Parathyroid adenoma (tissue), 2 donors: ENCODE results near the gene KPNA4.

Source experiments
- H2AFZ ChIP-seq: fragments of 300-600 bp; sonication (generic); one replicate; pipeline ENCODE4 v1.7.0; 2017; ENCODE audit warnings: antibody characterized with exemption, mild to moderate bottlenecking
- H3K27ac ChIP-seq: fragments of 300-600 bp; sonication (generic); one replicate; pipeline ENCODE4 v1.7.0; 2017
- H3K27me3 ChIP-seq: fragments of 300-600 bp; sonication (generic); one replicate; pipeline ENCODE4 v1.7.0; 2017; ENCODE audit warnings: low read length; ENCODE audit not compliant: control insufficient read depth, insufficient read depth
- H3K36me3 ChIP-seq: fragments of 300-600 bp; sonication (generic); one replicate; pipeline ENCODE4 v1.7.0; 2017; ENCODE audit warnings: low read length; ENCODE audit not compliant: control insufficient read depth, insufficient read depth
- H3K4me1 ChIP-seq: fragments of 300-600 bp; sonication (generic); one replicate; pipeline ENCODE4 v1.7.0; 2017; ENCODE audit warnings: control low read depth
- H3K4me2 ChIP-seq: fragments of 300-600 bp; sonication (generic); one replicate; pipeline ENCODE4 v1.7.0; 2017; ENCODE audit warnings: low read length
- H3K4me3 ChIP-seq: fragments of 300-600 bp; sonication (generic); one replicate; pipeline ENCODE4 v1.7.0; 2017; ENCODE audit warnings: low read depth, low read length
- H3K79me2 ChIP-seq: fragments of 300-600 bp; sonication (generic); one replicate; pipeline ENCODE4 v1.7.0; 2017; ENCODE audit warnings: control low read depth
- H3K9ac ChIP-seq: fragments of 300-600 bp; sonication (generic); one replicate; pipeline ENCODE4 v1.7.0; 2017; ENCODE audit warnings: mild to moderate bottlenecking
- H3K9me3 ChIP-seq: fragments of 300-600 bp; sonication (generic); one replicate; pipeline ENCODE4 v1.7.0; 2017; ENCODE audit warnings: low read length; ENCODE audit not compliant: control insufficient read depth
- CTCF ChIP-seq: fragments of 300-600 bp; sonication (generic); IDR thresholded peaks from one replicate; pipeline ENCODE4 v1.7.0; 2017; ENCODE audit warnings: antibody characterized with exemption, mild to moderate bottlenecking
- donor health status: primary hyperparathyroidism.

KPNA4 gene

GRCh38 chr3:160557571-160557970 lies 7.8 kb downstream of the KPNA4 start:
- H3K4me1 ChIP-seq = peaks cover 12% of the 10 kb centered on the region
- no peak for TF ChIP-seq CTCF
- H3K4me3 ChIP-seq = no peak overlapping the region
- H3K9ac ChIP-seq = no peak overlapping the region
- no peaks in the 10 kb centered on the region for H3K9me3 ChIP-seq
- H3K27me3 ChIP-seq = no peaks in the 10 kb centered on the region
- no peak overlapping the region for H3K4me2 ChIP-seq
- peaks cover 67% of the 10 kb centered on the region for H3K79me2 ChIP-seq
- H2AFZ ChIP-seq = no peak overlapping the region
- no peak overlapping the region for H3K27ac ChIP-seq
- no peaks in the 10 kb centered on the region for H3K36me3 ChIP-seq

GRCh38 chr3:160556141-160556540 lies 9.2 kb downstream of the KPNA4 start:
- TF ChIP-seq CTCF = no peak
- Histone ChIP-seq H2AFZ (no peak overlapping the region), H3K4me1 (peaks cover 7% of the 10 kb centered on the region), H3K4me3 (no peak overlapping the region), H3K79me2 (peaks cover 64% of the 10 kb centered on the region), H3K27ac (no peak overlapping the region), H3K36me3 (no peaks in the 10 kb centered on the region), H3K27me3 (no peaks in the 10 kb centered on the region), H3K9me3 (no peaks in the 10 kb centered on the region), H3K4me2 (no peak overlapping the region), H3K9ac (no peak overlapping the region)

- H3K9me3 ChIP-seq = no peaks in the 10 kb centered on the region
- peaks cover 3% of the 10 kb centered on the region for H3K4me1 ChIP-seq
- no peak overlapping the region for H2AFZ ChIP-seq
- H3K36me3 ChIP-seq = no peaks in the 10 kb centered on the region
- H3K4me3 ChIP-seq = no peak overlapping the region
- peaks cover 72% of the 10 kb centered on the region for H3K79me2 ChIP-seq
- H3K9ac ChIP-seq = no peak overlapping the region
- no peak for TF ChIP-seq CTCF
- H3K27me3 ChIP-seq = no peaks in the 10 kb centered on the region
- no peak overlapping the region for H3K27ac ChIP-seq
- H3K4me2 ChIP-seq = no peak overlapping the region
These were observed 10.4 kb downstream of the KPNA4 start for GRCh38 chr3:160554980-160555379.

- no peaks in the 10 kb centered on the region for H3K27me3 ChIP-seq
- H3K4me2 ChIP-seq = no peak overlapping the region
- no peak overlapping the region for H3K4me3 ChIP-seq
These were observed 11.5 kb downstream of the KPNA4 start for GRCh38 chr3:160553827-160554226.

More at GRCh38 chr3:160553827-160554226, 11.5 kb downstream of the KPNA4 start:
- Histone ChIP-seq H2AFZ (no peak overlapping the region), H3K9ac (no peak overlapping the region), H3K4me1 (no peaks in the 10 kb centered on the region), H3K27ac (no peak overlapping the region), H3K79me2 (peaks cover 68% of the 10 kb centered on the region), H3K36me3 (no peaks in the 10 kb centered on the region), H3K9me3 (no peaks in the 10 kb centered on the region)
- TF ChIP-seq CTCF = no peak
